ENCODE data around the gene HS1BP3. TPM values are rescaled to one million over a fixed set of nuclear protein-coding genes. Genes with fewer than 3 reads are reported as not detected.

Gene HS1BP3
- total and polyA plus RNA-seq, 12 donors: 23.7 to 50.1 (median 40.5) TPM

GRCh38 chr2:20689428-20690264 lies 38.7 kb upstream of the HS1BP3 start:
- H3K4me1 ChIP-seq (replicated peaks in 1 of 2): no peaks in the 10 kb centered on the region
- H3K4me3 ChIP-seq: no peak overlapping the region
- intact Hi-C loops (cut with DNase I): no loop called here
- WGBS, 4 donors: 87 to 99% (median 93%) methylated on average over 11 of the region's 11 CpGs
- no peak for TF ChIP-seq CTCF (IDR thresholded peaks at IDR 0.05)
- no peaks in the 10 kb centered on the region for H3K9me3 ChIP-seq (replicated peaks in 1 of 3)
- H3K36me3 ChIP-seq (replicated peaks in 1 of 2): peaks cover 0 to 14% of the 10 kb centered on the region in 2 donors
- H3K27me3 ChIP-seq: no peaks in the 10 kb centered on the region
- DNase-seq: no peak
- H3K27ac ChIP-seq: no peak overlapping the region

- 94 to 97% (median 96%) methylated on average over 4 of the region's 4 CpGs for WGBS, 4 donors
- Histone ChIP-seq H3K27ac (no peak overlapping the region), H3K9me3 (replicated peaks in 1 of 3) (no peaks in the 10 kb centered on the region), H3K27me3 (no peaks in the 10 kb centered on the region), H3K36me3 (replicated peaks in 1 of 2) (peaks cover 0 to 19% of the 10 kb centered on the region in 2 donors), H3K4me1 (replicated peaks in 1 of 2) (no peaks in the 10 kb centered on the region), H3K4me3 (no peak overlapping the region)
- DNase-seq: no peak
- TF ChIP-seq CTCF (IDR thresholded peaks at IDR 0.05) (no peak), POLR2A (IDR thresholded peaks at IDR 0.05) (no peak)
- intact Hi-C loops (cut with DNase I): no loop called here
Observed at GRCh38 chr2:20687260-20687832, 36.4 kb upstream of the HS1BP3 start.

- 88 to 94% (median 93%) methylated on average over 6 of the region's 6 CpGs for WGBS, 4 donors
Observed at GRCh38 chr2:20684581-20685063, 33.7 kb upstream of the HS1BP3 start.

More at GRCh38 chr2:20684581-20685063, 33.7 kb upstream of the HS1BP3 start:
- DNase-seq: no peak
- Histone ChIP-seq H3K4me3 (no peak overlapping the region), H3K9me3 (replicated peaks in 1 of 3) (no peaks in the 10 kb centered on the region), H3K27ac (no peak overlapping the region), H3K4me1 (replicated peaks in 1 of 2) (no peaks in the 10 kb centered on the region), H3K36me3 (replicated peaks in 1 of 2) (peaks cover 0 to 19% of the 10 kb centered on the region in 2 donors), H3K27me3 (no peaks in the 10 kb centered on the region)
- intact Hi-C loops (cut with DNase I): no loop called here
- TF ChIP-seq POLR2A (IDR thresholded peaks at IDR 0.05) (no peak), CTCF (IDR thresholded peaks at IDR 0.05) (no peak)
